NCI-H187 (cell line): ENCODE data around the gene TRPM3.

Experiments used
- DNase-seq, 2 experiments: peaks; one replicate each; lab custom pipeline; 2025; lab: John Stamatoyannopoulos, UW

TRPM3 gene

GRCh38 chr9:70883963-70884793 is 237.2 kb downstream of the TRPM3 start:
- no peak for DNase-seq

- DNase-seq = no peak
These were observed 238.4 kb downstream of the TRPM3 start for GRCh38 chr9:70883056-70883455.

GRCh38 chr9:70881333-70881732 is 240.1 kb downstream of the TRPM3 start:
- DNase-seq = no peak

- no peak for DNase-seq
These were observed 240.9 kb downstream of the TRPM3 start for GRCh38 chr9:70880535-70880934.

GRCh38 chr9:70878576-70878975 is 242.8 kb downstream of the TRPM3 start:
- no peak for DNase-seq

- DNase-seq = no peak
These were observed 247.0 kb downstream of the TRPM3 start for GRCh38 chr9:70874451-70874850.

- no peak for DNase-seq
These were observed 247.9 kb downstream of the TRPM3 start for GRCh38 chr9:70873506-70873905.

- no peak for DNase-seq
These were observed 252.5 kb downstream of the TRPM3 start for GRCh38 chr9:70868661-70869652.

- no peak for DNase-seq
These were observed 253.4 kb downstream of the TRPM3 start for GRCh38 chr9:70868041-70868440.

- no peak for DNase-seq
These were observed 255.9 kb downstream of the TRPM3 start for GRCh38 chr9:70865471-70865870.

- DNase-seq = no peak
These were observed 259.6 kb downstream of the TRPM3 start for GRCh38 chr9:70861797-70862196.

- no peak for DNase-seq
These were observed 260.0 kb downstream of the TRPM3 start for GRCh38 chr9:70861376-70861775.

GRCh38 chr9:70859694-70860093 is 261.7 kb downstream of the TRPM3 start:
- no peak for DNase-seq

GRCh38 chr9:70856411-70856810 is 265.0 kb downstream of the TRPM3 start:
- DNase-seq = no peak

GRCh38 chr9:70852711-70853240 is 268.6 kb downstream of the TRPM3 start:
- no peak for DNase-seq

- DNase-seq = no peak
These were observed 281.2 kb downstream of the TRPM3 start for GRCh38 chr9:70840266-70840665.

GRCh38 chr9:70835323-70835722 is 286.1 kb downstream of the TRPM3 start:
- no peak for DNase-seq

GRCh38 chr9:70832492-70832891 is 288.9 kb downstream of the TRPM3 start:
- no peak for DNase-seq

- DNase-seq = no peak
These were observed 290.8 kb downstream of the TRPM3 start for GRCh38 chr9:70830618-70831017.

GRCh38 chr9:70829591-70830265 is 291.7 kb downstream of the TRPM3 start:
- no peak for DNase-seq

GRCh38 chr9:70826562-70826961 is 294.9 kb downstream of the TRPM3 start:
- DNase-seq = no peak

GRCh38 chr9:70823284-70823683 is 298.1 kb downstream of the TRPM3 start:
- no peak for DNase-seq
